NCI-H526 (cell line): Measurements from ENCODE around the gene NXPH4.

ENCODE experiments used
- DNase-seq, 2 experiments: peaks; one replicate each; lab custom pipeline; 2025; lab: John Stamatoyannopoulos, UW

NXPH4 gene

DNA sequence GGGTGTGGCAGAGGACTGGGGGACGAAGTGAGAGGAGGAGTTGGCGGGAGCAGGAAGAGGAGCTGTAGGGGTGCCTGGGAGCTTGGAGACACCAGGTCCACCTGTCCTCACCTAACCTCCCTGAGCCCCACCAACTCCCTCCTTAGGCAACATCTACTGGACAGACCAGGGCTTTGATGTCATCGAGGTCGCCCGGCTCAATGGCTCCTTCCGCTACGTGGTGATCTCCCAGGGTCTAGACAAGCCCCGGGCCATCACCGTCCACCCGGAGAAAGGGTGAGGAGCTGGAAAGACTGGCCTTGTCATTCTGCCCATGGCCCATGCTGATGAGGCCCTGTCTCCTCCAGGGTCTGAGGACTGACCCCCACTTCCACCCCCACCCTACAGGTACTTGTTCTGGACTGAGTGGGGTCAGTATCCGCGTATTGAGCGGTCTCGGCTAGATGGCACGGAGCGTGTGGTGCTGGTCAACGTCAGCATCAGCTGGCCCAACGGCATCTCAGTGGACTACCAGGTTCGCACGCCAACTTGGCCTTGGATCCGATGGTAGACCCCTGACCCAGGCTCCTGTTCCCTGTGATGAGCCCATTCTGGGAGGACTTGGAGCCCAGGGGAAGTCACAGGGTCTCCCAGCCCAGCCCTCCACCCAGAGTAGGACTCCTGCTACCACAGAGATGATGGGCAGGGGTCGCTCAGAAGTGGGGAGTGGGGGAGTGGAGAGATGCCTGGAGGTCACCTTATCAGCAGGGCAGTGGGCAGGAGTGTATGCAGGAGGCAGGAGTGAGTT lies 32.5 kb upstream of the NXPH4 start:
- DNase-seq, result no peak

DNA sequence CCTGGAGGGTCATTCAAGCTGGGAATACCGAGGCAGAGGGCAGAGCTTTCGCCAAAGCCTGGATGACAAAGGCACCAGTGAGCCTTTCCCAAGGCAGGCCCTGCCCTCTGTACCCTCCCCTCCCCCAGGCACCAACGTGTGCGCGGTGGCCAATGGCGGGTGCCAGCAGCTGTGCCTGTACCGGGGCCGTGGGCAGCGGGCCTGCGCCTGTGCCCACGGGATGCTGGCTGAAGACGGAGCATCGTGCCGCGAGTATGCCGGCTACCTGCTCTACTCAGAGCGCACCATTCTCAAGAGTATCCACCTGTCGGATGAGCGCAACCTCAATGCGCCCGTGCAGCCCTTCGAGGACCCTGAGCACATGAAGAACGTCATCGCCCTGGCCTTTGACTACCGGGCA lies 31.2 kb upstream of the NXPH4 start:
- no peak for DNase-seq

DNA sequence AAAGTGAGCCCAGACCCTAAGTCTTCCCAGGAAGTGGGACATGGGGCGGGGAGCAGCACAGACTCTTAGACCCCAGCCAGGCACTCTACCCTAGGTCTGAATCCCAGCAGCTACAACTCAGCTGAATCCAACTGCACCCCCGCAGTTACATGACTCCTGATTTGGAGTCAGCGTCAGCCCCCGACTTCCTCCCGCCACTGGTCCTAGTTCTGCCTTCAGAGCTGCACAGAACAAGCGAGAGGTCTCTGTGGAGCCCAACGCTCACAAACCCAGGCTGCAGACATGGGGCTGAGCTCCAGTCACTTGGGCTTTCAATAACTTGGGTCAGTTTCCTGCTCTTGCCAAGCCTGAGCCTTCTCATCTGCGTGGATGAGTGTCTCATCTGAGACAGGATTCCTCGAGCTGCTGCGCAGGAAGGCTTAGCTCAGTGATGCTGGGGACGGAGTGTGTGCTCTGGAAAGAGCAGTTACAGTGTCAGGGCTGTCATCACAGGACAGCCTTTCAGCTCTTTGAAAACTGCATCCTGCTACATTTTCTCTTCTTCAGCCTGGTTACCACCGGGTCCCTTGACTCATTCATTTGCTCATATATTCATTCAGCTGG lies 30.6 kb upstream of the NXPH4 start:
- no peak for DNase-seq

DNA sequence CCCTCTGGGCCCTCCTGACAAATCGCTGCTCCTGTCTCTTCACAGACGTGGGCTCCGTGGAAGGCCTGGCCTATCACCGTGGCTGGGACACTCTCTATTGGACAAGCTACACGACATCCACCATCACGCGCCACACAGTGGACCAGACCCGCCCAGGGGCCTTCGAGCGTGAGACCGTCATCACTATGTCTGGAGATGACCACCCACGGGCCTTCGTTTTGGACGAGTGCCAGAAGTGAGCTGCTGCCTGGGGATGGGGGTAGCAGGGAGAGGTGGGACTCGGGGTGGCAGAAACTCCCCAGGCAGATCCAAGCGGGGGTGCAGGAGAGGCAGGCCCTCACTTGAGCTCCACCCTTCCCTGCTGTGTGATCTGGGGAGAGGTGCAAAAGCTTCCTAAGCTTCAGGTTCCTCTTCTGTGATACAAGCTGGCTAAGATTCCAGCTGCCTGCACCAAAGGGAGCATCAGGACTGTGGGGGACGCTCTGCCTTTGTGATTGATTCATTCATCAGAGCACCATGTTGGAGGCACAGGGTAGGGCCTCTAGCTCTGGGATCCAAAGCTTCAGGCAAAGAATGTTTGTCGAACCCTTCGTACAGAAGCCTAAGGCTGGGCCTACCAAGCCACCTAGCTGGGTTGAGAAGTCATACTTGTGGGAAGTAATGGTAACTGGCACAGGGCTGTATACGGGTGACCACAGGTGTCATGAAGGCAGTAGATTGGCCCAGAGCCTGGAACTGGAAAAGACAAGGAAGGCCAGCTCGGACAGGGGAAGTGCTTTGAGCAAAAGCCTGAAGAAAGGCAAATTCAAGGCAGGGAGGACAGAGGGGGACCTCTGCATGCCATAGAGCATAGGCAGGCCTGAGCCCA lies 29.1 kb upstream of the NXPH4 start:
- DNase-seq, result no peak

DNA sequence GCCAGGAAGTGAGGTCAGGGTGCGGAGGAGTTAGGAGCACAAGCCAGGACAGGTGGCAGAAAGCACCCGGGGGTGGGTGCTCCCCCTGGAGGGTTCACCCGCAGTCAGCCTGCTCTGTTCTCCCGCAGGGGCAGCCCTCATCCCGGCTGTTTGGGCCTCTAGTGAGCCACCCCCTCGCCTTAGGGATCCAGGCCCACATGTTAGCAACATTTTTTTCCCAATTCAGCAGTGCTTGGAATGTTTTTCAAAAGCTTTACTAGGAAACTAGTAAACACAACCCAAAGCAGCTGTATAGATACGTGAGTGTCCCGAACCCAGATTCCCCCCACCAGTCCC lies 28.5 kb upstream of the NXPH4 start:
- no peak for DNase-seq

DNA sequence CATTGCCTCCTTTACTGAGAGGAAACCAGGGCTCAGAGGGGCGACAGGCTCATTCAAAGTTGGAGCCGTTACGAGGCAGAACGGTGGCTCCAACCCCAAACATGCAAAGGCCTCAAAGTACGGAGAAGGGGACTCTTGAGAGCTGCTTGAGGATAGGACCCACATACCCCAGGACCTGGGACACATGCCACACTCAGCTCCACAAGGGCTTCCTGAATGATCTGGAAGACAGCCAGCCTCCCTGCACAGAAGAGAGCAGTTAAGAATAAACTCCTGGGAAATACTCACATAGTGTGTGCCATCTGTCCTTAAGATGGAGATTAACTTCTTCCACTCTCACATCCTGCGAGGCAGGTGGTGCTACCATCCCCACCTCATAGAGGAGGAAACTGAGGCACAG lies 26.6 kb upstream of the NXPH4 start:
- DNase-seq, result no peak

DNA sequence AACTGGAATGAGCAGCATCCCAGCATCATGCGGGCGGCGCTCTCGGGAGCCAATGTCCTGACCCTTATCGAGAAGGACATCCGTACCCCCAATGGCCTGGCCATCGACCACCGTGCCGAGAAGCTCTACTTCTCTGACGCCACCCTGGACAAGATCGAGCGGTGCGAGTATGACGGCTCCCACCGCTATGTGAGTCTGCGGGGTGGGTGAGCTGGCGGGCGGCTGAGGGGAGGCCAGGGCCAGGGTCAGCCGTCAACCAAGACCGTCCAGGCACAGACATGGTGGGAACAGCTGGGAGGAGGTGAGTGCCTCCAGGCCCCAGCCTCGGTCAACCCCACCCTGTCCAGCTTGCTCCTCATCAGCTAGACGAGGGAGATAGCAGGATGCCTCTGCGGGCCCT lies 25.8 kb upstream of the NXPH4 start:
- DNase-seq, result no peak

DNA sequence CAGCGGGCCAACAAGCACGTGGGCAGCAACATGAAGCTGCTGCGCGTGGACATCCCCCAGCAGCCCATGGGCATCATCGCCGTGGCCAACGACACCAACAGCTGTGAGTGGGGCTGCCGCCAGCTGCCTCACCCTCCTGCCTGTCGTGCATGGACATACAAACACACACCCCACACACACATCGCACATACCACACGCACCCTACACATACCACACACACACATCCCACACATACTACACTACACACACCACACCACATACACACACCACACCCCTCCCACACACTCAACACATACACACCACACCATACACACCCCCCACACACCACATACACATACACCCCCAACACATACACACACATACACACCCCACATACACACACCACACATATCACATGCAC lies 25.2 kb upstream of the NXPH4 start:
- DNase-seq, result no peak

DNA sequence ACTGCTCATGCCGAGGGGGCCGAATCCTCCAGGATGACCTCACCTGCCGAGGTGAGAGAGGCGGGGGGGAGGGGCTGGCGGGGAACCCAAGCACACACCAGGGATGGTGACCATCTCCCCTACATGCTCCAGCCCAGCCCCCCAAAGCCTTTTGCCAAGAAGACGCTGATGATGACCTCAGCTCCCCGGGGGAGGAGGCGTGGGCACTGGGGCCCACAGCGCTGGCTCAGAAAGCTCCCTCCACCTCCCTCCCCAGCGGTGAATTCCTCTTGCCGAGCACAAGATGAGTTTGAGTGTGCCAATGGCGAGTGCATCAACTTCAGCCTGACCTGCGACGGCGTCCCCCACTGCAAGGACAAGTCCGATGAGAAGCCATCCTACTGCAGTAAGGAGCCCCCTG lies 23.7 kb upstream of the NXPH4 start:
- no peak for DNase-seq

DNA sequence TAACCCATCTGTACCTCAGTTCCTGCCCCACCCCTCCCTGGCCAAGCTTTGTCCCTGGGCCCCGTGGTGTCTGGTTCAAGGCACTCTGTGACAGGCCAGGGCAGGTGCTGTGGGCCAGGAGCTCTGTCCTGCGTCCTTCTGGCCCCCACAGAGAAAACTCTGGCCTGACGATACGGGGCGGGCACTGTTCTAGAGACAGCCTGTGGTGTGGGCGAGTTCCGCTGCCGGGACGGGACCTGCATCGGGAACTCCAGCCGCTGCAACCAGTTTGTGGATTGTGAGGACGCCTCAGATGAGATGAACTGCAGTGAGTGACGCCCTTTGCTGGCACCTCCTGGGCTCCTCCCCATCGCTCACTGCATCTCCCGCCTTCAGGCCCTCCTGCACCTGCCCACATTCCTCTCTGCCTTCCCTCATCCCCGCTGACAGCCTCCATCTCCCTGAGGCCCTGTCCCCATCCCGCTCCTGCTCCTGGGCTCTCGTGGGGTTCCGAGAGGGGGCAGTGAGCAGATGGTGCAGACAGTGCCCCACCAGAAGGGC lies 22.8 kb upstream of the NXPH4 start:
- DNase-seq, result peak in 1 of 2 experiments; percentile 74

DNA sequence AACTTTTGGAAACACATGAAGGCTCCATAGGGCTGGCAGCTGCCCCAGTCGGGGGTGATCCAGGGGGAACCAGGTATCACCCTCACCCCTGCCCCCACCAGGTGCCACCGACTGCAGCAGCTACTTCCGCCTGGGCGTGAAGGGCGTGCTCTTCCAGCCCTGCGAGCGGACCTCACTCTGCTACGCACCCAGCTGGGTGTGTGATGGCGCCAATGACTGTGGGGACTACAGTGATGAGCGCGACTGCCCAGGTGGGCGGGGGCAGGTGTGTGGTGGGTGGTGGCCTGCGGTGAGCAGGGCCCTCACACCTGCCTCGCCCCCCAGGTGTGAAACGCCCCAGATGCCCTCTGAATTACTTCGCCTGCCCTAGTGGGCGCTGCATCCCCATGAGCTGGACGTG lies 22.3 kb upstream of the NXPH4 start:
- peak in 1 of 2 experiments; percentile 57 for DNase-seq

DNA sequence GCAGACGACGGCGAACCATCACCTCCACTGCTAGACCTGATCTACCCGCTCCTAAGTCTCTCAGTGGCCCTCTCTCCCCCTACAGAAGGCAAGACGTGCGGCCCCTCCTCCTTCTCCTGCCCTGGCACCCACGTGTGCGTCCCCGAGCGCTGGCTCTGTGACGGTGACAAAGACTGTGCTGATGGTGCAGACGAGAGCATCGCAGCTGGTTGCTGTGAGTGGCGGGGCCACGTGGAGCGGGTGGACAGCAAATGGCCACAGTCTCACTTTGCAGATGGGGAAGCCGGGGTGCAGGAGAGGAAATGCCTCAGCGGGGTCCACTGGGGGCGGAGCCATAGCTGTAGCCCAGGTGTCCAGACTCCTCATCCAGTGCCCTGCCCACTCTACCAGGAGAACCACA lies 21.4 kb upstream of the NXPH4 start:
- DNase-seq, result no peak

DNA sequence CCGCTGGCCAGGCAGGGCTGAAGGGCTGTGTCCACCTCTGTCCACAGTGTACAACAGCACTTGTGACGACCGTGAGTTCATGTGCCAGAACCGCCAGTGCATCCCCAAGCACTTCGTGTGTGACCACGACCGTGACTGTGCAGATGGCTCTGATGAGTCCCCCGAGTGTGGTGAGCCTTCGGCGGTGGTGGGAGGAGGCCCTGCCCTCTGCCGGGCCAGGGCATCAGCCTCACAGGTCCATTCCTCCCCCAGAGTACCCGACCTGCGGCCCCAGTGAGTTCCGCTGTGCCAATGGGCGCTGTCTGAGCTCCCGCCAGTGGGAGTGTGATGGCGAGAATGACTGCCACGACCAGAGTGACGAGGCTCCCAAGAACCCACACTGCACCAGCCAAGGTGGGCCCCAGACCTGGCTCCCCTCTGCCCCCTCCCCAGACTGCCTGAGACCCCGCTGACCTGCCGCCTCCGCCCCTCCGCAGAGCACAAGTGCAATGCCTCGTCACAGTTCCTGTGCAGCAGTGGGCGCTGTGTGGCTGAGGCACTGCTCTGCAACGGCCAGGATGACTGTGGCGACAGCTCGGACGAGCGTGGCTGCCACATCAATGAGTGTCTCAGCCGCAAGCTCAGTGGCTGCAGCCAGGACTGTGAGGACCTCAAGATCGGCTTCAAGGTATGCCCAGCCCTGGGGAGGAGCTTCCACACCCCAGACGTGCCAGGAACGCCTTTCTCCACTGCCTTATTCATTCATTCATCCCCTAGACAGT lies 20.8 kb upstream of the NXPH4 start:
- DNase-seq, result peak in 1 of 2 experiments; percentile 72

DNA sequence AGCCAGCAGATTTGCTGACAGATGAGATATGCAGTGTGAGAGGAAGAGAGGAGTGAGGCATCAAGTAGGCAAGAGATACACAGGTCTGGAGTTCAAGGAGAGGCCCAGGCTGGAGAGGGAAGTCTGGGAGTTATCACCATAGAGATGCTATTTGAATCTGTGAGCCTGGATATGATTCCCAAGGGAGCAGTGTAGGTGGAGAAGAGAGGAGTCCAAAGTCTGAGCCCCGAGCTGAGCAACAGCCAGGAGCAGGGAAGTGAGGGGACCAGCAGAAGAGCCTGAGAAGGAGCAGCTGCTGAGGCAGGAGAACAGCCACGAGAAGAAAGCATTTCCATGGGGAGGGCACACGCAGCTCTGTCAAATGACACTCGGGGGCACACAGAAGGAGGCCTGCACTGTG lies 20.2 kb upstream of the NXPH4 start:
- peak; percentile 97 for DNase-seq

DNA sequence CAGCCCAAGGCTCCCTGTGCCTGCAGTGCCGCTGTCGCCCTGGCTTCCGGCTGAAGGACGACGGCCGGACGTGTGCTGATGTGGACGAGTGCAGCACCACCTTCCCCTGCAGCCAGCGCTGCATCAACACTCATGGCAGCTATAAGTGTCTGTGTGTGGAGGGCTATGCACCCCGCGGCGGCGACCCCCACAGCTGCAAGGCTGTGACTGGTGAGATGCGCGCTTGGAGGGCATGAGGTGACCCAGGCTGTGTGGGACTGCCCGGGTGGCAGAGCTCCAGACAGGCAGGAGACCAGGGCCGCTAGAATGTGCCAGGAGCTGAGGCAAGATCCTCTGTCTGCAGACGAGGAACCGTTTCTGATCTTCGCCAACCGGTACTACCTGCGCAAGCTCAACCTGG lies 19.6 kb upstream of the NXPH4 start:
- peak in 1 of 2 experiments; percentile 75 for DNase-seq

DNA sequence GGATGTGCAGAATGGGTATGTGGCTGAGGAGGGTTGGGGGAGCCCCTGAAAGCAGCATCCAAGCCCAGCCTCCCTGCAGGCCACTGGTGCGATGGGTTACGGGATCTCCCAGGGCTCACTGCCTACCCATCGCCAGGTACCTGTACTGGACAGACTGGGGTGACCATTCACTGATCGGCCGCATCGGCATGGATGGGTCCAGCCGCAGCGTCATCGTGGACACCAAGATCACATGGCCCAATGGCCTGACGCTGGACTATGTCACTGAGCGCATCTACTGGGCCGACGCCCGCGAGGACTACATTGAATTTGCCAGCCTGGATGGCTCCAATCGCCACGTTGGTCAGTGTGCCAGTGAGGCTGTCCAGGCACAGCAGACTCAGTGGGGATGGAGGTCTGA lies 18.3 kb upstream of the NXPH4 start:
- DNase-seq, result no peak

DNA sequence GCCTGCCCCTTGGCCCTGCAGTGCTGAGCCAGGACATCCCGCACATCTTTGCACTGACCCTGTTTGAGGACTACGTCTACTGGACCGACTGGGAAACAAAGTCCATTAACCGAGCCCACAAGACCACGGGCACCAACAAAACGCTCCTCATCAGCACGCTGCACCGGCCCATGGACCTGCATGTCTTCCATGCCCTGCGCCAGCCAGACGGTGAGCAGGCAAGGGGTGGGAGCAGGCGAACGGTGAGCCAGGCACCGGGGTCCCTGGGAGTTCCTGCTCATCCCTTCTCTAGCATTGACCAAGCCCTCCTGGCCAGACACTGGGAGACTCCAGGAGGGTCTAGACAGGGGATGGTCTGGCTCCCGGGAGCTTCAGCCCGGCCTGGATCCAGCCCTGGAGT lies 17.4 kb upstream of the NXPH4 start:
- no peak for DNase-seq

DNA sequence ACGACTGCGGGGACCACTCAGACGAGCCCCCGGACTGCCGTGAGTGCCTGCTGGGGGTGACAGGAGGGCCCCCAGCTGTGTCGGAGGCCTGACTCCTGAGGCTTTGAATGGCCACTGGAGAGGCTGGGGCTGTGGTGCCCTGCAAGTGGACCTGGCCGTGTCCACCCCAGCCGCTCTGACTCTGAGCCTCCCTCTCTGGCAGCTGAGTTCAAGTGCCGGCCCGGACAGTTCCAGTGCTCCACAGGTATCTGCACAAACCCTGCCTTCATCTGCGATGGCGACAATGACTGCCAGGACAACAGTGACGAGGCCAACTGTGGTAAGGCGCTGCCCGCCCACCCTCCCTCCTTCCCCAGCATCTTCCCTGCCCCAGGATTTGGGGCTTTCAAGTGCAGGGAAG lies 16.1 kb upstream of the NXPH4 start:
- no peak for DNase-seq

DNA sequence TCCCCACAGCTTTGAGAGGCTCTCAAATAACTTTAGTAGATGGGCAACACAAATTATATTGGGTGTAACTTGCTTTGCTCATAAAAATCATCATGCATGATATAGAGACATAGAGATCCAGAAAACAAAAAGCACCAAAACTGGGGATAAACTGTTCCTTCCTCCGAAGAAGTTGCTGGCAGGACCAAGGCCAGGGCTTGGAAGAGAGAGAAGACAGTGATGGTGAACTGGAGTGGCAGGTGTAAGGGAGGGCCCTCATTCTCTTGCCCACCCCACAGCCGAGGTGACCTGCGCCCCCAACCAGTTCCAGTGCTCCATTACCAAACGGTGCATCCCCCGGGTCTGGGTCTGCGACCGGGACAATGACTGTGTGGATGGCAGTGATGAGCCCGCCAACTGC lies 15.4 kb upstream of the NXPH4 start:
- no peak for DNase-seq

DNA sequence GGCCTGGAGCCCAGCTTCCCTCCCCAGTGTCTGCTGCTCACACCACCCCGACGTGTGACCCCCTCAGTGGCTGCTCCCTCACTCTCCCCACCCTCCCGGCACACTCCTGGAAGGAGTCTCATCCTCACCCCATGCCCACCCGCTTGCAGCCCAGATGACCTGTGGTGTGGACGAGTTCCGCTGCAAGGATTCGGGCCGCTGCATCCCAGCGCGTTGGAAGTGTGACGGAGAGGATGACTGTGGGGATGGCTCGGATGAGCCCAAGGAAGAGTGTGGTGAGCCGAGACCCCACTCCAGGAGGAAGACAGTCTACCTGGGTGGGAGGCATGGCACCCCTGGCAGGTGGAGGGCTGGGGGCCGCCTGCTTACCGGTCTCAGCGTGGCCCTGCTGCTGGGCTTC lies 15.0 kb upstream of the NXPH4 start:
- DNase-seq, result no peak

DNA sequence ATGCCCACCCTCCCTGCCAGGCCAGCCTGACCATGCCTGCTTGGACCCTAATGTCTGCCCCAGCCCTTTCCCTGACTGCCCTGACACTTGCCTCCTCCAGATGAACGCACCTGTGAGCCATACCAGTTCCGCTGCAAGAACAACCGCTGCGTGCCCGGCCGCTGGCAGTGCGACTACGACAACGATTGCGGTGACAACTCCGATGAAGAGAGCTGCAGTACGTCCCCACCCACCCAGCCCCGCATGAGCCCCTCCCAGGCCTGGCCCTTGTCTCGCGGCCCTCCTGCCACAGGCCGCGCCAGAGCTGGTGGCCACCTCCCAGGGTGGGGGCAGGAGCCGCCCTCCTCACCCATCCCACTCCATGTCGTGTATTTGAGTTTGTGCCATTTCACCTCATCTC lies 14.3 kb upstream of the NXPH4 start:
- no peak for DNase-seq

DNA sequence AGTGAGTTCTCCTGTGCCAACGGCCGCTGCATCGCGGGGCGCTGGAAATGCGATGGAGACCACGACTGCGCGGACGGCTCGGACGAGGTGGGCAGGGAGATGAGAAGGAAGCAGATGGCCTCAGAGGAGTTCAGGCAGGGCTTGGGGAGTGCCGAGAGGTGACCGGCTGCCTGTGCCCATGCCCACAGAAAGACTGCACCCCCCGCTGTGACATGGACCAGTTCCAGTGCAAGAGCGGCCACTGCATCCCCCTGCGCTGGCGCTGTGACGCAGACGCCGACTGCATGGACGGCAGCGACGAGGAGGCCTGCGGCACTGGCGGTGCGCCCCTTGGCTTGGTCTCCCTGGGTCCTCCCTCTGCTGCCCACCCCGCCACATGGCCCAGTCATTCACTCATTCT lies 13.4 kb upstream of the NXPH4 start:
- no peak for DNase-seq
